Measurements from ENCODE around the gene PLET1.

PLET1 gene

GRCh38 chr11:112281726-112282125 is 21.1 kb upstream of the PLET1 start:
- no peak for DNase-seq (ENCODE audit: low read depth in 2 of 2)

GRCh38 chr11:112280268-112281126 is 19.8 kb upstream of the PLET1 start:
- DNase-seq (ENCODE audit: low read depth in 2 of 2), result peak; percentile 46 to 48

GRCh38 chr11:112279901-112280267 is 19.2 kb upstream of the PLET1 start:
- no peak for DNase-seq (ENCODE audit: low read depth in 2 of 2)

GRCh38 chr11:112278803-112279202 is 18.1 kb upstream of the PLET1 start:
- no peak for DNase-seq (ENCODE audit: low read depth in 2 of 2)

GRCh38 chr11:112277941-112278340 is 17.3 kb upstream of the PLET1 start:
- no peak for DNase-seq (ENCODE audit: low read depth in 2 of 2)

GRCh38 chr11:112277029-112277428 is 16.4 kb upstream of the PLET1 start:
- no peak for DNase-seq (ENCODE audit: low read depth in 2 of 2)

GRCh38 chr11:112274007-112274783 is 13.5 kb upstream of the PLET1 start:
- DNase-seq (ENCODE audit: low read depth in 2 of 2), result no peak

- DNase-seq (ENCODE audit: low read depth in 2 of 2), result no peak
These were observed 12.4 kb upstream of the PLET1 start for GRCh38 chr11:112273066-112273465.

GRCh38 chr11:112271242-112271641 is 10.6 kb upstream of the PLET1 start:
- no peak for DNase-seq (ENCODE audit: low read depth in 2 of 2)

- no peak for DNase-seq (ENCODE audit: low read depth in 2 of 2)
These were observed 10.0 kb upstream of the PLET1 start for GRCh38 chr11:112270551-112271180.

GRCh38 chr11:112269139-112269538 is 8.5 kb upstream of the PLET1 start:
- DNase-seq (ENCODE audit: low read depth in 2 of 2), result no peak

GRCh38 chr11:112268406-112268805 is 7.7 kb upstream of the PLET1 start:
- DNase-seq (ENCODE audit: low read depth in 2 of 2), result no peak

GRCh38 chr11:112267188-112267591 is 6.5 kb upstream of the PLET1 start:
- DNase-seq (ENCODE audit: low read depth in 2 of 2), result no peak

- no peak for DNase-seq (ENCODE audit: low read depth in 2 of 2)
These were observed 5.7 kb upstream of the PLET1 start for GRCh38 chr11:112266410-112266778.

GRCh38 chr11:112265659-112266409 is 5.2 kb upstream of the PLET1 start:
- DNase-seq (ENCODE audit: low read depth in 2 of 2), result no peak

GRCh38 chr11:112255067-112255720 is 5.5 kb downstream of the PLET1 start:
- peak in 1 of 2 experiments; percentile 26 for DNase-seq (ENCODE audit: low read depth in 2 of 2)

GRCh38 chr11:112253605-112254242 is 6.9 kb downstream of the PLET1 start:
- DNase-seq (ENCODE audit: low read depth in 2 of 2), result no peak

- DNase-seq (ENCODE audit: low read depth in 2 of 2), result no peak
These were observed 10.6 kb downstream of the PLET1 start for GRCh38 chr11:112249871-112250610.

GRCh38 chr11:112248201-112248600 is 12.5 kb downstream of the PLET1 start:
- DNase-seq (ENCODE audit: low read depth in 2 of 2), result no peak

- no peak for DNase-seq (ENCODE audit: low read depth in 2 of 2)
These were observed 13.5 kb downstream of the PLET1 start for GRCh38 chr11:112247201-112247600.

Measured in fibroblast of skin of left biceps (primary cell).